ENCODE results near the gene STPG3.
"Not testable (repeated sequence)": the region's sequence is repeated elsewhere in the genome, so short reads cannot be mapped to it uniquely, and the experiment has no call there.

Gene STPG3

DNA sequence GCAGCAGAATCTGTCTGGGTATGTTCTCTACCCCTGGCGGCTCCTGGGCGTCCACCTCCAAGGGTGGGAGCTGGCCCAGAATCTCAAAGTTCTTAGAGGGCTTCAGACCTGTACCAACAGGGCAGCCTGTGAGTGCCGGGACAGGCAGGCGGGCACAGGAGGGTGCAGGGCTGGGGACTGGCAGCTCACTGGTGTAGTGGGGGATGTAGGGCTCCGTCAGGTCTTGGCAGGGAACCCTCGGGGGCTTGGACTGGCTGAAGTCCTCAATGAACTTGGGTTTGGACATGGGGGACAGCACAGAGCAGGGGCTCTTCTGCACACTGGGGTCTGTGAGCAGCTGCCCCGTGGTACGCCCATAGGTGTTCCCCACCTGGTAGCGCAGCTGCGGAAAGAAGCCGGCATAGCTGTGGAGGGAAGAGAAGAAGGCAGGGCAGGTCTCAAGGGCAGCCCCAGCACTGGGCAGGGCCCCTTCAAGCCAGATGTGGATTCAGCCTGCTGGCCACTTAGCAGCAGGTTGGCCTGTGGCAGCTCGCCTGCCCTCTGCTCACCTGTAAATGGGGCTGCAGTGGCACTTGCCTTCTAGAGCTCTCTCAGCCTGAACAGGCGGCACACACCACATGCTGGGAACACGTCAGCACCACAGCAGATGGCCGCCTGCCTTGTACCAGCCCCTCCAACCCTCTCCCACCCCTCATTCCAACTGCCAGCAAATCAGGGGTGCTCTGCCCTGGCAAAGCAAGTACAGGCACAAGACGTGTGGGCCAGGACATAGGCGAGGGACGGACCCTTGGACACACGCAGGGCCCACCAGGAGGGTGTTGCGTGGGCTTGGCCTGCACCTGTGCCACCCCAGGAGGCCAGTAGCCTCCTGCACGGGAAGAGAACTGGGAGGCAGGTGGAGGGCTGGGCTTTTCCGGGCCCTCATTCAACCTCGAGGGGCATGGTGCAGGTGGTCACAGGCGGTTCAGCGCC, 5.3 kb upstream of the STPG3 start:
- DNase-seq (ENCODE audit: low read depth) = no peak

DNA sequence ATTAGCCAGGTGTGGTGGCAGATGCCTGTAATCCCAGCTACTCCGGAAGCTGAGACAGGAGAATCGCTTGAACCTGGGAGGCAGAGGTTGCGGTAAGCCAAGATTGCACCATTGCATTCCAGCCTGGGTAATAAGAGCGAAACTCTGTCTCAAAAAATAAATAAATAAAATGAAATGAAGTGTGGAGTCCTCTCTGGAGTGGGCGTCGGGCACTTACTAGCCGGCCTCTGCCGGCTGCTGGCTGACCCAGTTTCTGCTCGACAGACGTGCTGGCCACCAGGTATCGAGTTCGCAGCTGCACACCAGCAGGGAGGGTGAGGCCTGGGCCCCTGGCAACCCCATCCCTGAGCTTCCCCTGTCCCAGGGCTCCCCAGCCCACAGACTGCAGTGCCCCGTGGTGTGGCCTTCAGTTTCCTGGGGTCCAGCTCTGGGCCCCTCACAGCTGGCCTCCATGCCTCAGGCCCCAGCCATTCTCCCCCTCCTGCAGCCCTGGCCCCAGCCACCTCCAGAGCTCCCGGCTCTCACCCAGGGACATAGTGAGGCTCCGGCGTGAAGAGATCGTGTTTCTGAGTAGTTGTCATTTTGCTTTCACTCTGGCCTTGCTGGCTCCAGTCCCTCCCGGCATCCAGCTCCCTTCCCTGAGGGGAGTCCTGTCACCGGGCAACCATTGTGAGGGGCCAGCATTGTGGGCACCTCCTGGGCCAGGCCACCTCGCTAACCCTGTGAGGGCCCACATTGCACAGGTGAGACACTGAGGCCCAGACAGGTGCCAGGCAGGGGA, 3.8 kb upstream of the STPG3 start:
- DNase-seq (ENCODE audit: low read depth) = no peak

DNA sequence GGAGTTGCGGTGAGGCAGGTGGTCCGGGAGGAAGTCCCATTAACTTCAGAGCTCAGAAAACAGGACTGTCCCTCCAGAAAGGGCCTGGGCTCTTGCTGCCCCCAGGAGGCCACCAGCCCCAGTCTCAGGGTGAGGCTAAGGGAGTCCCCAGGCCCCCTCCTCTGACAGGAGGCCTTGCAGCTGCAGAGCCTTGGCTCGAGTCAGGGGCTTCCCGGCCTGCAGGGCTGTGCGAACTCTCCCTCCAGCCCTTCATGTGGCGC, 3.2 kb upstream of the STPG3 start:
- no peak for DNase-seq (ENCODE audit: low read depth)

DNA sequence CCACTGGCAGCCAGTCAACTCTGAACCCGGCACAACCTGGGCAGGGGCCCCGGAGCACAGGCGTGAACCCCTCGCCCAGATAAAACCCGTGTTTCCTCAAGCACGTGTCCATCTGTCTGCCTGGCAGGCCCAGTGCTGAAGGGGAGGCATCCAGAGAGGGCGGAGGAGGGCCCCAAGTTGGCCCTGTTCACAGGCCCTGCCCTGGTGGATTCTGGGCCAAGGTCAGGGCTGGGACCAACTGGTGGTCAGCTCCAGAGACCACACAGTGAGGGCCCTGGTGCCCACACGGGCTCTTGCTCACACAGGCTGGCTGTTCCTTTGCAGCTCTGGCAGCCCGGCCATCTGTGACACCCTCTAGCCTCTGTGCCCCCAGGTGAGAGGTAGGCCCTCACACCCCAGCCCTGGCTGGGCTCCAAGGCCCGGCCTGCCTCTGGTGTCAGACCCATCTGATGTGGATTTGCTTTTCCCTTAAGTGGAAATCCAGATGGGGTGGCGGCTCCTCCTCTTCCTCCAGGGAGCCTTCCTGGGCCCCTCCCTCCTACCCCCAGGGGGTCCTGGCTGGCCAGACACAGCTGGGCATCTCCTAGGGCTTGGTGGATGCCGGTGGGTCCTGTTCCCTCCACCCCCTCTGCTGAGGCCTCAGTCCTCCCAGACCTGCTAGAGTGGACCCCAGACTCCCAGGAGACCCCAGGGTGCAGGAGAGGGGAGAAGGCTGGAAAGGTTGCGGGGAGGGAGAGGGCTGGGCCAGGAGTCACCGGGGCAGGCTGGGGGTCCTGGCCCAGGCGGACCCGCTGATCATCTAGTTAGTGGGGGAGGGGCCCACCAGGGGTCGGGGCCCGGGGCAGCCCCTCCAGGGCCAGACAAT, 525 bp upstream of the STPG3 start:
- DNase-seq (ENCODE audit: low read depth) = no peak

DNA sequence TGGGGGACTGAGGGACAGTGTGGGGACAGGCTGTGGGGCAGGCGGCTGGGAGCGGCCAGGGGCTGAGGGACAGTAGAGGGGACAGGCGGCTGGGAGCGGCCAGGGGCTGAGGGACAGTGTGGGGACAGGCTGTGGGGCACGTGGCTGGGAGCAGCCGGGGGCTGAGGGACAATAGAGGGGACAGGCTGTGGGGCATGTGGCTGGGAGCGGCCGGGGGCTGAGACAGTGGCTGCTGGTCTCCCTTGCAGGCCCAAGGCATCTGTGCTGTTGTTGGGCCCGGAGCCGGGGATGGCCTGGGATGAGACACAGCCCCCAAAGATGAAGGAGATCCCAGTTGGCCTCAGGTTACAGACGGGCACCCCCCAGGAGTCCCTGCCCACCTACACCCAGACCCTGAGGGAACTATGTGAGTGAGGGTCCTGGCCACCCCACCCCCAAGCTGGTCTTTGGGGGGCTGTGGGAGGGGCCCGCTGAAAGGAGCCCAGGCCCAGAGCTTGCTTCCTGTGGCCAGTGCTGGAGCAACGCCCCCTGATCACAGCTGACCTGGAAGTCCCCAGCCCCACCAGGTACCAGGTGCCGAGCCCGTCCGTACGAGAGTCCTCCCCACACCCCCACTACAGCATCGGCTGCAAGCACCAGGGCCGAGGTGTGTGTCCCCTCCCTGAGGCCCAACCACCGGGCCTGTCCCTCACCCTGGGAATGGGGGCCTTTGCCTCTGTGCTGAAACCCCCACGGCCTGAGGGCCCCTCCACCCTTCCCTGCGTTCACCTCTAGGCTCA, 593 bp downstream of the STPG3 start:
- DNase-seq (ENCODE audit: low read depth) = no peak

DNA sequence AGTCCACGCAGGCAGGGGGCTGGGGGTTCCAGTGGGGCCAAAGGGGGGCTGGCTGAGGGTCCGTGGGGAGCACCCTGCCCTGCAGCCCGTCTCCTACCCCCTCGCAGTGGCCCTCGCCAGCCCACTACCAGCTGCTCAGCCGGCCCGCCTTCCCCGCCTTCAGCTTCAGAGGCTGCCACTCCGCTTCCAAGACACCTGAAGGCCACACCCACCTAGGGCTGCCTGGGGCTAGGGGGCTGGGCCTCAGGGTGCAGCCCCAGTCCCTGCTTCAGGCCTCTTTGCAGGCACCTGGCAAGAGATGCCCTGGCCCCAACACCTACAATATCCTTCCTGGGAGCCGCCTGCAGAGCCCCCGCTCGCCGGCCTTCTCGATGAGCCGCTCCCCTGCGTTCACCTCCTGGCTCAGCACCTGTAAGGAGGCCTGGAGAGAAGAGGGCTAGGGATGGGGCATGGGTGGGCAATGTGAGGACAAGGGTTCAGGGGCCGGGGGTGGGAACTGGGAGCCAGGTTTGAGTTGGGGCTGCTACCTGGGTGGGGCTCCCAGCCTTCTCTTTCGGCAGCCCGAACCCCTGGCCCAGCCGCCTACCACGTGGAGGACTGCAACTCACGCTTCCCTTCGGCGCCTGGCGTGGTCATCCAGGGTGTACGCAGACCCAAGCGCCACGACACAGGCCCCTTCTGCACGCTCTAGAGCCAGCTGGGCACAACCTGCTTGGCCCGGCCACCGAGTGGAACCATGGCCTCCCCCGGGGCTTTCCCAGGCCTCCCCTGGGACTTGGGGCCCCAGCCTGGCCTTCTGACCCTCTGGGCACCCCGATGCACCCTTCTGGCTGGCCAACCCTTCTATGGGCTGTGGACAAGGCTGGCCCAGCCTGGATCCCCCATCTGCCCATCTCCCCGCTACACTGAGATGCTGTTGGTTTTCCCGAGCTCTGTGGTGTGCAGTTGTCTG, 1.7 kb downstream of the STPG3 start:
- DNase-seq (ENCODE audit: low read depth) = no peak

DNA sequence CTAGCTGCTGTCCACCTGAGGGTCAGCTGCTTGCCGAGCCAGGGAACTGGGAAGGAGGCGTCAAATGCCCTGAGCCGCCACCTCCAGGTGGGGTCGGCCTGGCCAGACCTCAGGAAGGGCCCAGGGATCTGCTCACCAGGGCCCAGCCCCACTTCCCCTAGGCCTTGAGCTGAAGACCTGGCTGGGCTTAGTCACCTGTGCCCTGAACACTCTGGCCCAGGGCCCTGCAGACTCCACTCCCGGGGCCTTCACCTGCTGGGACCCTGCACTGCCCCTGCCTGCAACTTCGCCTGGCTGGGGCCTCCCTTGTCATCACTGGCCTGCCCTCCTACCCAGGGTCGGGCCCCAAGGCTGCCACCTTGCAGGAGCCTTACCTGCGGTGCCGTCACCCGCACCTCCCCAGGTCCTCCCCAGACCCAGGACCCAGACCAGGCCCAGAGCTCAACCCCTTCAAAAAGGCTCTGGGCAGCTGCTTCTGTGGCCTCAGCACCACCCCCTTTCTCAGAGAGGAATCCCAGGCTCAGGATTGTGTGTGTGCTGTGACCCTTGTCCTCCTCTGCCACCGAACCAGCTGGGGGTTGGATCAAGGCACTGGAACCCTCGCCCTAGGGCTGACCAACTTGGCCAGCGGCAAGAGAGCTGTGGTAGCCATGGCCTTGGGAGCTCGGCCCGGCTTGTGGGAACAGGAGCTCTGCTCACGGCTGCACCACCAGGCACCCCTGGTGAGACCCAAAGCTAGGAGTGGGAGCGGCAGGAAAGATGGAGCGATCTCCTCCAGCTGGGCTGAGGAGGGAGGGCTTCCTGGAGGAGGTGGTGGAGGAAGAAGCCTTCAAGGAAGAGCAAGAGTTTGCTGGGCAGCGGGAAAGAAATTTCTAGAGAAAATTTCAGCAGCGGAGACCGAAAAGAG, 2.9 kb downstream of the STPG3 start:
- DNase-seq (ENCODE audit: low read depth) = no peak

DNA sequence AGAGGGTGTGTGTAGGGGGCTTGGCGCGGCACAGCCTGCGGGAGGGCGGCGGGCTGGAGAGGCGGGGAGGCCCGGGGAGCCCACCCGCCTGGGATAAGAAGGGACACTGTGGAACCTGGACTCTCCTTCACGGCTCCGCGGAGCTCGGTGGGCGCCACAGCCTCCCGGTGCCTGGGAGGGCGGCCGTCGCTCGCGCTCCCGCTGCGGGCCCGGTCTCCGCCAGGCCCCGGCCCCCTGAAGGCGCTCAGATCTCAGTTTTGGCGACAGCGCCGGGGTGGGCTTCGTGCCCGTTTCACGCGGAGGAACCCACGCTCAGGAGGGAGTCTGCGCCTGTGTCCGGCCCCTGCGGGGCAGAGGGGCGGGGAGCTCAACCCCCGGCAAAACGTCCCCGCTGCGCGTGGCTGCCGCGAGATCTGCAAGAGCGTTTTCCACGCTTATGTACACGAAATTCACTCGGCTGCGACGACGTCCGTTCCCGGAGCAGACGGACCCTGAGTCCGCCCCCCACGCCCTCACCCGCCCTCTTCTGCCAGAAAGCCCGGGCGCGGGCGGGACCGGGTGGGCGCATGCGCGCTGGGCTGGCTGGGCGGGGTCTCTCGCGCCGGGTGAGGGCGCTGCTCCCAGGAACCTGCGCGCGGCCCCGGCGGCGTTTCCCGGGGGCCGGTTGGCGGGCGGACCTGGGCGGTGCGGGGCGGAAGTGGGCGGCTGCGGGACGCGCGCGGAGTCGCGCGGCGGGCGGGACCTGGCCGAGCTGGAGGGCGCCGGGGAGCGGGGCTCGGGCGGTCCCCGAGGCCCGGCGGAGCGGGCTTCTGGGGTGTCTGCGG, 3.8 kb downstream of the STPG3 start, which contains the start of gene NELFB:
TSS of gene NELFB (plus strand) at position 704 of the 824 bp plus-strand sequence.
- DNase-seq (ENCODE audit: low read depth) = peak; percentile 99

DNA sequence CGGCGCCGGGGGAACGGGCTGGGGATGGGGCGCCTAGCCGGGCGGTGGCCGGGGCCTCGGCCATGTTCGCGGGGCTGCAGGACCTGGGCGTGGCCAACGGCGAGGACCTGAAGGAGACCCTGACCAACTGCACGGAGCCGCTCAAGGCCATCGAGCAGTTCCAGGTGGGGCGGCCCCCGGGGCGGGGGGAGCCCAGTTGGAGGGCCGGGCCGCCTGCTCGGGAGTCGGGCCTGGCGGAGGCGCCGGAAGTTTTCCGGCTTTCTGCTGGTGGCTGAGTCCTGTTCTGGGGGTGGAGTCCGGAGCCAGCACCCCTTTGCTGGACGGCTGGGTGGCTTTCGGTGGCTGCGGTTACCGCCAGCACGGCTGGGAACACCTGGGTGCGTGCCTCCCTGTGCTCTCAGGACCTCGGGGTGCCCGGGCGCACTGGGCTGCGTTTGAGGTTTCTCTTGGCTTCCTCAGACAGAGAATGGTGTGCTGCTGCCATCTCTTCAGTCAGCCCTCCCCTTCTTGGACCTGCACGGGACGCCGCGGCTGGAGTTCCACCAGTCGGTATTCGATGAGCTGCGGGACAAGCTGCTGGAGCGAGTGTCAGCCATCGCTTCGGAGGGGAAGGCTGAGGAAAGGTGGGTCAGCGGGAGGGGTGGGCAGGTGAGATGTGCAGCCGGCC, 4.5 kb downstream of the STPG3 start:
- no peak for DNase-seq (ENCODE audit: low read depth)

DNA sequence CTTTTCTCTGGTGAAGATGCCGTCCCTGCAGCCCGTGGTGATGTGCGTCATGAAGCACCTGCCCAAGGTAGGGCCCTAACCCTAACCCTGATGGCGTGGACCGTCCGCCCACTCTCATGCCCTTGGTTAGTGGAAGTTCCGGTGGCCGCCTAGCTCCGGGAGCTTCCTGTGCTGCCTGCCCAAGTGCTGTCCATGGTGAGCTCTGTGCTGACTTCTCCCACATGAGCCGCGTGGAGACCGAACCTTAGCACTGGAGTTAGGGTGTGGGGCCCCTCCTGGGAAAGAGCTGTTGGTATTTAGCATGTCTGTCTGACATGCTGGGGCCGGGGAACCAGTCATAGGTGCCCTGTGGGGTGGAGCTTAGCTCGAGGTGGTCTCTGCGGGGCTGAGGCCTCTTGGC, 5.3 kb downstream of the STPG3 start:
- no peak for DNase-seq (ENCODE audit: low read depth)

DNA sequence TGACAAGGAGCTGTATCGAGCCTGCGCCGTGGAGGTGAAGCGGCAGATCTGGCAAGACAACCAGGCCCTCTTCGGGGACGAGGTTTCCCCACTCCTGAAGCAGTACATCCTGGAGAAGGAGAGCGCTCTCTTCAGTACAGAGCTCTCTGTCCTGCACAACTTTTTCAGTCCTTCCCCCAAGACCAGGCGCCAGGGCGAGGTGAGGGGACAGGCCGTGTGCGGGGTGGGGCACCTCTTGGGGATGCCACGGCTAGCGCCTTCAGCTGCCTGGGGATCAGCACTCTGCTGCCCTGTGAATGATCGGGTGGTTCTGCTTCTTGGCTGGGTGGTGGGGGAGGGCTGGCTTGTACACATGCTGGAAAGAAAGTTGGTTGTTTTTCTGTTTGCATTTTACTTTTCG, 5.8 kb downstream of the STPG3 start:
- no peak for DNase-seq (ENCODE audit: low read depth)

DNA sequence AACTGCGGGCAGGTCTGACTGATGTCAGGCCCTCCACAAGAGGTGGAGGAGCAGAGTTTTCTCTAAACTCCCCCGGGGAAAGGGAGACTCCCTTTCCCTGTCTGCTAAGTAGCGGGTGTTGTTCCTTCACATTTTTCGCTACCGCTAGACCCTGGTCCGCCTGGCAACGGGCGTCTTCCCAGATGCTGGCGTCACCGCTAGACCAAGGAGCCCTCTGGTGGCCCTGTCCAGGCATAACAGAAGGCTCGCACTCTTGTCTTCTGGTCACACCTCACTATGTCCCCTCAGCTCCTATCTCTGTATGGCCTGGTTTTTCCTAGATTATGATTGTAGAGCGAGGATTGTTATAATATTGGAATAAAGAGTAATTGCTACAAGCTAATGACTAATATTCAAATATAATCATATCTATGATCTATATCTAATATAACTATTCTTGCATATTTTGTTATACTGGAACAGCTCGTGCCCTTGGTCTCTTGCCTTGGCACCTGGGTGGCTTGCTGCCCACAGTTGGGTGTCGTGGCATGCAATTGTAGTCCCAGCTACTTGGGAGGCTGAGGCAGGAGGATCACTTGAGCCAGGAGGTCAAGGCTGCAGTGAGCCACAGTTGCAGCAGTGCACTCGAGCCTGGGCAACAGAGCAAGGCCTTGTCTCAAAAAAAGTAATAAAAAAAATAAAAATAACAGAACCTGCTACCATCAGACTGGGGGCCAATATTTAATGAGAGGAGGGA, 11.3 kb downstream of the STPG3 start:
- DNase-seq (ENCODE audit: low read depth) = not testable (repeated sequence)

DNA sequence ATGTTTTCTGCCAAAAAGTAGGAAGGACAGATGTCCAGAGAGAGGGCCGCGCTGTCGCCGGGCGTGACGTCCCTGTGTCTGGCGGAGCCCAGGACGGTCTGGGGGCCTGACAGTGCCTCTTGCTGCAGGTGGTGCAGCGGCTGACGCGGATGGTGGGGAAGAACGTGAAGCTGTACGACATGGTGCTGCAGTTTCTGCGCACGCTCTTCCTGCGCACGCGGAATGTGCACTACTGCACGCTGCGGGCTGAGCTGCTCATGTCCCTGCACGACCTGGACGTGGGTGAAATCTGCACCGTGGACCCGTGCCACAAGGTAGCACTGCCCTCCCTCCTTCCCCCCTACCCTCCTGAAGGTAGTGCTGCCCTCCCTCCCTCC, 11.8 kb downstream of the STPG3 start:
- DNase-seq (ENCODE audit: low read depth) = no peak

DNA sequence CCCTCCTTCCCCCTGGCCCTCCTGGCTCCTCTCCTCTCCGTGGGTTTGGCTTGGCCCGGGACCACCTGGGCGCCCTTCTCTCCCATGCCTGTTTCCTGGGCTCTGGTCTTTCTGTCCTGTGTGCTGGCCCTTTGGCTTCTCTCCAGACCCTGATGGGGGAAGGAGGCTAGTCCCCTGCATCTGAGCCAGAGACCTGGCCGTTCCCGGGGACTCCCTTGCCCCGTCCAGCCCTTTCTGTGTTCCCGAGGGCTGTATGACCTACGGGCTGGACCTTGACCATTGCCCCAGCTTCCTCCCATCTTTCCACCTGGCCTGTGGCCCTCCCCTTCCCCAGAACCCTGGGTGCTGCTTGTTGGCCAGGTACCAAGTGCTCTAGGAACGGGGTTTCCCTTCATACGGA, 12.4 kb downstream of the STPG3 start:
- no peak for DNase-seq (ENCODE audit: low read depth)

DNA sequence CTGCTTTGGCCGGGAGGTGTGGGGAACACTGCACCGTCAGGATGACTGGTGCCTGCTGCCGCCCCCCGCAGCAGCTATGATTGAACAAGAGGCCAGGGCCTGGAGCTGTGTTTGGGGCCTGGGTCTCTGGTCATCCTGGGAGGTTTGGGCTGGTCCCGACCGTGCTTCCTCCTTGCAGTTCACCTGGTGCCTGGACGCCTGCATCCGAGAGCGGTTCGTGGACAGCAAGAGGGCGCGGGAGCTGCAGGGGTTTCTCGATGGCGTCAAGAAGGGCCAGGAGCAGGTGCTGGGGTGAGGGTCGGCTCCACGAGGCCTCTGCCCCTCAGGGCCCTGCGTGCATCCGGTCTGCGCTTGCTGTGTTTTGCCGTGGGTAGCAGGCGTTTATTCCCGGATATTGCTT, 13.0 kb downstream of the STPG3 start:
- no peak for DNase-seq (ENCODE audit: low read depth)

DNA sequence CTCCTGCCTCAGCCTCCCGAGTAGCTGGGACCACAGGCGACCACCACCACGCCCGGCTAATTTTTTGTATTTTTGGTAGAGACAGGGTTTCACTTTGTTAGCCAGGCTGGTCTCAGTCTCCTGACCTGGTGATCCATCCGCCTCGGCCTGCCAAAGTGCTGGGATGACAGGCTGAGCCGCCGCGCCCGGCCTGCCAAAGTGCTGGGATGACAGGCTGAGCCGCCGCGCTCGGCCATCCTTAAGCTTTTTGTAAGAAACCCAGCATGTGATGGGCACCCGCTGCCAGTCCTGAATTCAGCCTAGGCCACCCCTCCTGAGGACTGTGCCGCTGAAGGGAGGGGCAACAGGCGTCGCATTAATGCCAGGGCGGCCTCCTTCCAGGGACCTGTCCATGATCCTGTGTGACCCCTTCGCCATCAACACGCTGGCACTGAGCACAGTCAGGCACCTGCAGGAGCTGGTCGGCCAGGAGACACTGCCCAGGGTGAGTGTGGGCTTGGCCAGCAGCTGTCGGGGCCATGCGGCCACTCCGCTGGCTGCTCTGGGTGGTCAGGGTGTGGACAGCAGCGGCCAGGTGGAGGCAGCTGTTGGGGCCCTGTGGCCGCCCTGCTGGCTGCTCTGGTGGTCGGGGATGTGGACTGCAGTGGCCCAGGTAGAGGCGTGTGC, 14.5 kb downstream of the STPG3 start:
- no peak for DNase-seq (ENCODE audit: low read depth)

DNA sequence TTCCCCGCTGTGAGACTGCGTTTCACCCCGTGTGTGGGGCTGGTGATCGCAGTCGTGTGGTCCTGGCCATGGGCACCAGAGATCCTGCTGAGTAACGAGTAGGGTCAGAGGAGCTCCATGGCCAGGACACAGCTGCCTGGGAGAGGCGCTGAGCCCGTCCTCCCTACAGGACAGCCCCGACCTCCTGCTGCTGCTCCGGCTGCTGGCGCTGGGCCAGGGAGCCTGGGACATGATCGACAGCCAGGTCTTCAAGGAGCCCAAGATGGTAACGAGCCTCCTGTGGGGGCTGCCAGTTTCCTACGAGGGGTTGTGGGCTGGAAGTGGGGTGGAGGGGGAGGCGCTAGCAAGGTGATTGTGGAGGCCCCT, 15.1 kb downstream of the STPG3 start:
- DNase-seq (ENCODE audit: low read depth) = no peak

All from stimulated activated CD8-positive, alpha-beta memory T cell treated with anti-CD3 and anti-CD28 coated beads, Interleukin-15, amount 100 ng/mL, for 24 hours (primary cell).